ENCODE measurements around the gene LARGE1. TPM values are rescaled to one million over a fixed set of nuclear protein-coding genes. Genes with fewer than 3 reads are reported as not detected.

Gene LARGE1
- polyA plus RNA-seq, 1 experiment, result 8.5 TPM

DNA sequence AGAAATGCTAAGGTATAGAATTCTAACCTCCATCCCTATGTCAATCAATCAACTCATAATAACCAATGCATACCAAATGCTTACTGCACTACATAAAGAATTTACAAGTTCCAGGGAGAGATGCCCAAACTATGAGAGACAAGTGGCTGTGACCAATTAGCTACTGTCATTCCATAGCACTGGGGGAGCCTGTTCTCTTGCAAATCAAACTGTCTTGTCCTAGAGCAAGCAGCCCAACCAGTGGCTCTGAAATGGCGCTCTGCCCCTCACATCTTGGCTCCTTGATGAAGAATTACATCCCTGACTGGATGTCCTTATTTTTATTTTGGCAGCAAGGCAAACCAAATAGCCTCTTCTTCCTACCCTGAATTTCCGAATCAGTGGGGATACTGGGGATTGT lies 589.7 kb downstream of the LARGE1 start:
- DNase-seq (ENCODE audit: low read depth), result no peak
- CTCF ChIA-PET, result interaction anchor here (0.7 kb wide), 1 partner anchor 1826 kb away, joined by 3 read pairs; no protein-coding TSS in a partner anchor
- no peaks in the 10 kb centered on the region for H3K36me3 ChIP-seq (ENCODE audit: control insufficient read depth, insufficient read depth, low read length)
- POLR2A ChIA-PET, result no interaction called here
- H3K4me3 ChIP-seq (ENCODE audit: low read depth, low read length), result no peak overlapping the region
- TF ChIP-seq, protein P1, sequence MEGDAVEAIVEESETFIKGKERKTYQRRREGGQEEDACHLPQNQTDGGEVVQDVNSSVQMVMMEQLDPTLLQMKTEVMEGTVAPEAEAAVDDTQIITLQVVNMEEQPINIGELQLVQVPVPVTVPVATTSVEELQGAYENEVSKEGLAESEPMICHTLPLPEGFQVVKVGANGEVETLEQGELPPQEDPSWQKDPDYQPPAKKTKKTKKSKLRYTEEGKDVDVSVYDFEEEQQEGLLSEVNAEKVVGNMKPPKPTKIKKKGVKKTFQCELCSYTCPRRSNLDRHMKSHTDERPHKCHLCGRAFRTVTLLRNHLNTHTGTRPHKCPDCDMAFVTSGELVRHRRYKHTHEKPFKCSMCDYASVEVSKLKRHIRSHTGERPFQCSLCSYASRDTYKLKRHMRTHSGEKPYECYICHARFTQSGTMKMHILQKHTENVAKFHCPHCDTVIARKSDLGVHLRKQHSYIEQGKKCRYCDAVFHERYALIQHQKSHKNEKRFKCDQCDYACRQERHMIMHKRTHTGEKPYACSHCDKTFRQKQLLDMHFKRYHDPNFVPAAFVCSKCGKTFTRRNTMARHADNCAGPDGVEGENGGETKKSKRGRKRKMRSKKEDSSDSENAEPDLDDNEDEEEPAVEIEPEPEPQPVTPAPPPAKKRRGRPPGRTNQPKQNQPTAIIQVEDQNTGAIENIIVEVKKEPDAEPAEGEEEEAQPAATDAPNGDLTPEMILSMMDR (IDR thresholded peaks at IDR 0.05; ENCODE audit: insufficient read depth, low read depth, low read length), result no peak
- no peaks in the 10 kb centered on the region for H3K27me3 ChIP-seq (ENCODE audit: control insufficient read depth, insufficient read depth, low read length)

DNA sequence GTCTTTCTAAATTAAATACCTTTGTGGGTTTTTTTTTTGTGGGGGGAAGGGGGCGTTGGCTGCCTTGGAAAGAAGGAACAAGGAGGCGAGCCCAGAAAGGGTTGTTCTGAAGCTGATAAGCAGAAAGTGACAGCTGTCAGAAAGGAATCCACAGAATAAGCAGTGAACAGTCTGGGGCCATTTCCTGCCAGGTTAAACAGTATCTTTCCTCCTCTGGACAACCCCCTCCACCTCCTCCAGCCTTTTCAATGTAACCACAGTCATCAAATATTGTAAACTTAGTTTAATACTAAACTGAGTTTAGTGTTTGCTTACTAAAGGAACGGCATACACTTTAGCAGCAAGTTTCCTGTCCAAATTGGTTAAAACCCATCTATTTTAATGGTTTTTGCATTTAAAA lies 590.9 kb downstream of the LARGE1 start:
- no peak overlapping the region for H3K4me3 ChIP-seq (ENCODE audit: low read depth, low read length)
- ChIA-PET POLR2A (no interaction called here), CTCF (no interaction called here)
- no peaks in the 10 kb centered on the region for H3K27me3 ChIP-seq (ENCODE audit: control insufficient read depth, insufficient read depth, low read length)
- DNase-seq (ENCODE audit: low read depth), result no peak
- H3K36me3 ChIP-seq (ENCODE audit: control insufficient read depth, insufficient read depth, low read length), result no peaks in the 10 kb centered on the region
- TF ChIP-seq, protein P1 (IDR thresholded peaks at IDR 0.05; ENCODE audit: insufficient read depth, low read depth, low read length), result no peak

DNA sequence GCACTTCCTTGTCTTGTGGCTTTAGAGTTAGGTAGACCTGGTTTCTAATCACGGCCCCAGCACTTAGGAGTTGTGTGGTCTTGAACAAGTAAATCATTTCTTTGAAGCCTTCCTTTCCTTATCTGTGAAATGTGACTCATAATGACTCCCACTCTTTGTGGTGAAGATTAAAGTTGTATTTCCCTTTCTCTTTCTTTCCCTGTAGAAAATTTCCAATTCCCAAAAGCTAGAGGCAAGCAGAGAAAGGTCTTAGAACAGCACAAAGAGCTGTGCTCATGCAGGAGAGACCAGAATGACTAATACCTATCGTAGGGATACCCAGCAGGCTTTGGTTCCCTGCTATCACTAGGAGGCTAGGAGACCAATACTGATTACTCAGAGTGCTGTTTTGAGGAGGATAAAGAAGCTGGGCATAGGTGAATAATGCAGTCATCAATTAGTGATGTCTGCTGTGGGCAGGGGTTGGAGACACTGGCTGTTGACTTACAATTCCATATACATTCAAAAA lies 591.4 kb downstream of the LARGE1 start:
- CTCF ChIA-PET, result no interaction called here
- POLR2A ChIA-PET, result no interaction called here
- Histone ChIP-seq H3K36me3 (ENCODE audit: control insufficient read depth, insufficient read depth, low read length) (no peaks in the 10 kb centered on the region), H3K4me3 (ENCODE audit: low read depth, low read length) (no peak overlapping the region), H3K27me3 (ENCODE audit: control insufficient read depth, insufficient read depth, low read length) (no peaks in the 10 kb centered on the region)
- DNase-seq (ENCODE audit: low read depth), result no peak
- TF ChIP-seq, protein P1 (IDR thresholded peaks at IDR 0.05; ENCODE audit: insufficient read depth, low read depth, low read length), result no peak

GRCh38 chr22:33327348-33327860 lies 592.9 kb downstream of the LARGE1 start:
- Histone ChIP-seq H3K4me3 (ENCODE audit: low read depth, low read length) (no peak overlapping the region), H3K27me3 (ENCODE audit: control insufficient read depth, insufficient read depth, low read length) (no peaks in the 10 kb centered on the region), H3K36me3 (ENCODE audit: control insufficient read depth, insufficient read depth, low read length) (no peaks in the 10 kb centered on the region)
- ChIA-PET POLR2A (no interaction called here), CTCF (interaction anchor here (0.6 to 1.3 kb wide), 2 partner anchors 12 kb away, joined by 3 to 4 read pairs; no protein-coding TSS in a partner anchor)
- no peak for DNase-seq (ENCODE audit: low read depth)
- TF ChIP-seq, protein P1 (IDR thresholded peaks at IDR 0.05; ENCODE audit: insufficient read depth, low read depth, low read length), result no peak

GRCh38 chr22:33326540-33327295 lies 593.6 kb downstream of the LARGE1 start:
- DNase-seq (ENCODE audit: low read depth), result no peak

More at GRCh38 chr22:33326540-33327295, 593.6 kb downstream of the LARGE1 start:
- CTCF ChIA-PET, result interaction anchor here (1.0 to 1.3 kb wide), 2 partner anchors 13 to 15 kb away, joined by 3 read pairs; no protein-coding TSS in a partner anchor
- H3K36me3 ChIP-seq (ENCODE audit: control insufficient read depth, insufficient read depth, low read length), result no peaks in the 10 kb centered on the region
- POLR2A ChIA-PET, result no interaction called here
- H3K27me3 ChIP-seq (ENCODE audit: control insufficient read depth, insufficient read depth, low read length), result no peaks in the 10 kb centered on the region
- TF ChIP-seq, protein P1 (IDR thresholded peaks at IDR 0.05; ENCODE audit: insufficient read depth, low read depth, low read length), result no peak
- no peak overlapping the region for H3K4me3 ChIP-seq (ENCODE audit: low read depth, low read length)

Measured in BJ (cell line).